HAP-1 (cell line): ENCODE results near the gene EFHC2.

ENCODE experiments used
- DNase-seq, 2 experiments: peaks; one replicate each; pipeline ENCODE4 v3.0.0-alpha.2; 2016 to 2020; ENCODE audit warnings: low spot score in 2 of 2
- H3K27me3 ChIP-seq: fragments of 250-450 bp; sonication (Bioruptor Pico); 2 replicates; pipeline ENCODE4 v1.5.1; 2020; ENCODE audit warnings: low read depth, mild to moderate bottlenecking, moderate library complexity
- H3K36me3 ChIP-seq: fragments of 250-450 bp; sonication (Bioruptor Pico); replicated peaks from 2 replicates; pipeline ENCODE4 v1.5.1; 2020; ENCODE audit warnings: mild to moderate bottlenecking
- H3K4me1 ChIP-seq: fragments of 250-450 bp; sonication (Bioruptor Pico); 2 replicates; pipeline ENCODE4 v1.5.1; 2020; ENCODE audit warnings: mild to moderate bottlenecking
- H3K4me3 ChIP-seq: fragments of 250-450 bp; sonication (Bioruptor Pico); 2 replicates; pipeline ENCODE4 v1.5.1; 2020; ENCODE audit warnings: mild to moderate bottlenecking, moderate library complexity
- H3K9me3 ChIP-seq: fragments of 250-450 bp; sonication (Bioruptor Pico); 2 replicates; pipeline ENCODE4 v1.5.1; 2020; ENCODE audit warnings: mild to moderate bottlenecking, moderate library complexity
- in situ Hi-C: fragments of 300-500 bp; cut with MboI; formaldehyde crosslinking; loops from 3 replicates; pipeline ENCODE4 v1.14.3; 2020; ENCODE audit warnings: low sequenced_read_pairs, inconsistent platforms, mixed read lengths

EFHC2 gene, protein sequence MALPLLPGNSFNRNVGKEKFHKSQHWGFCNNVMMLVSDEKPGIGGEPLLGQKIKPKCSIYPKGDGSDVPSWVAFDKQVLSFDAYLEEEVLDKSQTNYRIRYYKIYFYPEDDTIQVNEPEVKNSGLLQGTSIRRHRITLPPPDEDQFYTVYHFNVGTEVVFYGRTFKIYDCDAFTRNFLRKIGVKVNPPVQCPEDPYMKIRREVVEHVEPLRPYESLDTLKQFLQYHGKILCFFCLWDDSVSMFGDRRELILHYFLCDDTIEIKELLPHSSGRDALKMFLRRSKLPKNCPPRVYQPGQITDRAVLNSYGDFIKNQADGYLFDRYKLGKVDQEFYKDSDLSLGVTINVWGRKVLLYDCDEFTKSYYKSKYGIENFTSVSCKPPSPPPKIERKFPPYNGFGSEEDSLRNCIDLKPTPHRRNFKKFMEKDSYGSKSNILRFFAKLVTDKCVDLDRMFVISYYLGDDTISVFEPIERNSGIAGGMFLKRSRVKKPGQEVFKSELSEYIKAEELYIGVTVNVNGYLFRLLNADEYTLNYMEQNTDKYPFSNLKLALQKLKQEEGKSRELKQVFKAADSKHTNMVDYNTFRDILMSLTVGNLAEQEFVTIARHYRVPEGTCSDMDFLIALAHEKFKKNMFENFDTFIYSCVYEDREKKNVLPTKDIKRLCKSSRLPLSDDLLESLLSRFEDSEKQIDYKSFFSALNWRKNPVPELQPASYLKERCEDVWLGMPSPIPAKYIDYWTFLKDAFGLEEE

DNA sequence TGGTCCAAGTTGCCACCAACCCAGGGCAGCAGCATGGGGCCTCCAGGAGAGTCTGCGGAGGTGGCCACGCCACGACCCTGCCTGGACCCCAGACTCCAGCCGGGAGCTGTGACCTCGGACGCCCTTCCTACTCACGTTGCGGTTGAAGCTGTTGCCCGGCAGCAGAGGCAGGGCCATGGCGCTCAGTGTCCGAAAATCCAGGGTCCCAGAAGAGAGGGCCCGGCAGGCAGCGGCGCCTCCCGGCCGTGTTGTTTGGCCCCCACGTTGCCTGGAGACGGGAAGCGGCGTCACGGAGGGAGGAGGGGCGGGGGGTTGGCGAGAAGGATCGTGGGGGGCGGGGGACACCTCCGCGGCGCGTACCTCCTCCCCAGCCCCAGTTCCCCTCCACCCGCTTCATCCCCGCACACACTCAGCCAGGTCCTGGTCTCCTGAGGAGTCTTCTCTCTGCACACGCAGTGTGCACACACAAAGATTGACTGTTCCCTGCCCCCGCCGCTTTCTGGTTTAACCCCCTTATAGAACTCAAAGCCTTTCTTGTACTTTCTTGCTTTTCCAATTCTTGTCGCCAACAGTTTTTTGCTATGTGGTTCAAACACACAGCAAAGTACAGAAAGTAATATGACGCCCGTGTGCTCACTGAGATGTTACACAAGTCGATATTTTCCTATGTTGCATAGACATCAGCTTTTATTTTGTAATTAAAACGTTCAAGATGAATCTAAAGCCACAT, at the start of gene EFHC2:
Gene EFHC2 (minus strand): TSS at position 261 of the 730 bp plus-strand sequence. CDS start 84 bp downstream, at position 177.
- Histone ChIP-seq H3K4me1 (peaks cover 30% of the 10 kb centered on the region), H3K36me3 (no peaks in the 10 kb centered on the region), H3K27me3 (no peaks in the 10 kb centered on the region), H3K4me3 (peak within 1 kb of the TSS; percentile 33), H3K9me3 (no peaks in the 10 kb centered on the region)
- peak in 1 of 2 experiments; percentile 74 for DNase-seq
- in situ Hi-C loops = no loop called here

DNA sequence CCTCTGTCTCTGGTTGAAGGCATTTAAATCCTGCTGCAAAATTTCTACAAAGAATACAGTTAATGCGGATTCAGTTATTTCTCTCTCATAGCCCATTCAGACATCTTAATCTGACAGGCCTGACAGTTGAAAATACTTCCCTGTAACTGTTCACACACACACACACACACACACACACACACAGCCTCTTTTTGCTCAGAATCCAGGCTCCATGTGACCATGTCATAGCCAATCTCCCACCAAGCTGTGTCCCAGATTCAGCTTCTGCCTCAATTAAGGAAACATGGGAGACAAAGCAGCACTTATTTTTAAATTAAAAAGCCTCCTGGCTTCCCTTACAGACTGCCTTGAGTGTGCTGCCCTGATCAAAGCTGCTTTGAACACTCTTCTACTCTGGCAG, 49.3 kb upstream of the EFHC2 start:
- H3K36me3 ChIP-seq = no peaks in the 10 kb centered on the region

DNA sequence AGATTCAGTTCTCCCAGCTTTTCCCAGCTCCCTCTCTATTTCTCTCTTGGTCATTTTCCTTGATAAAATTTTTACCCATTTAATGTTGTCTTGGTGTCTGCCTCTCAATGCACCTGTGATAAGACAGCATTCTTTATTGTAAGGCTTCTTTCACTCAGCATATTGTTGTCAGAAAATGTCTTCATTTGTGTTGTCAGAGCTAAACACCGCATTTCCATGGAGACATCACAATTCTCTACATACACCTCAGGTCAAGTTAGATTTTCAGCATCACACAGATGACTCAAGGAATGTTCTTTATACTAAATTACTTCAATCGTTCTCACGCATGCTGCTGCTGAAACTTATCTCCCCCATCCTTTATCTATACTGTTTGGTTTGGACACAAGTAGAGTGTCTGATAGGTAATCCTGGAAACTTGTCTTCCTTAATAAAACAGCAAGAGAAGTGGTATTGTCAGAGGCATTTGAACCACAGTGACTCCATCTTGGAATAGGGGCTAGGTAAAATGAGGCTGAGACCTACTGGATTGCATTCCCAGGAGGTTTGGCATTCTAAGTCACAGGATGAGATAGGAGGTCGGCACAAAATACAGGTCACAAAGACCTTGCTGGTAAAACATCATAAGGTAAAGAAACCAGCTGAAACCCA, 41.3 kb upstream of the EFHC2 start:
- H3K4me3 ChIP-seq = no peak overlapping the region
- in situ Hi-C loops = no loop called here
- no peaks in the 10 kb centered on the region for H3K27me3 ChIP-seq
- peaks cover 5% of the 10 kb centered on the region for H3K4me1 ChIP-seq
- H3K36me3 ChIP-seq = no peaks in the 10 kb centered on the region
- H3K9me3 ChIP-seq = no peaks in the 10 kb centered on the region
- DNase-seq = no peak

More for the DNA sequence above, 49.3 kb upstream of the EFHC2 start:
- H3K4me1 ChIP-seq = no peaks in the 10 kb centered on the region
- in situ Hi-C loops = no loop called here
- no peaks in the 10 kb centered on the region for H3K27me3 ChIP-seq
- H3K9me3 ChIP-seq = no peaks in the 10 kb centered on the region
- H3K4me3 ChIP-seq = no peak overlapping the region
- no peak for DNase-seq

DNA sequence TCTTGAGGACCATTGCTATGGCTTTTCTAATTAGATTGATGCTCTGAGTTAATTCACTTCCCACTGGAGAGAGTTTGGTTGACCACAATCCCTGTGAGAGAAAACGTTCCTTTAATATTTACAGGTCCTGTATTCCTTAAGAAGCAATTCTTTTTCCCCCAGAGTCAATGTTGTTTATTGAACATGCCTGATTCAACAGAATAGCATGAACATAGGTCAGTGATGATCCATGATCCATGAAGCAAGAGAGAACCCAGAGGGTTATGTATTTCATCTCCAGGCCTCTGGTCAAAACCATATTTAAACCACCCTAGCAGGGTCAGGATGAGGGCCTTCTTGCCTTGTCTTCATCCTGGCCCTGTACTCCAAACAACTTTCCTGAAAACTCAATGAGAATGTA, 39.4 kb upstream of the EFHC2 start:
- H3K4me1 ChIP-seq = peaks cover 5% of the 10 kb centered on the region
- no peaks in the 10 kb centered on the region for H3K36me3 ChIP-seq
- H3K9me3 ChIP-seq = no peaks in the 10 kb centered on the region
- no peak for DNase-seq
- H3K4me3 ChIP-seq = no peak overlapping the region
- in situ Hi-C loops = no loop called here
- no peaks in the 10 kb centered on the region for H3K27me3 ChIP-seq

DNA sequence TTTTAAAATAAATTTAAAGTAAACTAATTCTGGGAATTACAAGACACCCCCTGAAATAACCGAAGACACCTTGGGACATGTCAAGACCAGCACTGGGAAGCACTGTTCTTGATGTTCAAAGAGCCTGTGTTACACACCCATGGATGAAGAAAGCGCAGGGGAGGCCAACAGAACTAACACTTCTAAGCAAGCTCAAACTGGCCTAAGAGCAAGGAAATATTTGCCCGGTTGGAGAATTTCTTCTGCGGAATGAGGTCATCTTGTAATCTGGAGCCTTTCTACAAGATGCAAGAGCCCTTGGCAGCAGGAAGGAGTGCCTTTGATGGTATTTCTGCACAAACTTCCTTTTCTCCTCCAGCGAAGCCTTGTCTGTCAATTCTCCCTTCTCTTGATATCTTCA, 9.3 kb upstream of the EFHC2 start:
- H3K27me3 ChIP-seq = no peaks in the 10 kb centered on the region
- H3K36me3 ChIP-seq = no peaks in the 10 kb centered on the region
- H3K4me3 ChIP-seq = no peak overlapping the region
- peaks cover 9% of the 10 kb centered on the region for H3K4me1 ChIP-seq
- H3K9me3 ChIP-seq = no peaks in the 10 kb centered on the region
- in situ Hi-C loops = no loop called here
- no peak for DNase-seq

DNA sequence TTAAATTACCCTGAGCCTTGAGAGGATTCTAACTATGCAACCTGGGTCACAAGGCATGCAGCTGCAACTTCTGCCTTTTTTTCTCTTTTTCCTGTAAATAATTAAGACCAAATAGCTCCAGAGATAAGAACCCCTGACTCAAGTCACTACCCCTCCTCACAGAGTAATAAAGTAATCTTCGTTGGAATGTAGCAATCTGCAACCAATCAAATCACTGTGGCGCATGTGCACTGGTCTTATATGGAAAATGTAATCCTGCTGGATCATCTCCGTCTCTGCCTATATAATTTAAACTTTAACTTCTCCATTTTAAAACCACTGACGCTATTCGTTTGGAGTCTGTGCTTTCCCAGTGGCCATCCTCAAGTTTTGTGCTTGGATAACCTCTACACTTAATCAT, 6.1 kb upstream of the EFHC2 start:
- Histone ChIP-seq H3K36me3 (no peaks in the 10 kb centered on the region), H3K9me3 (no peaks in the 10 kb centered on the region), H3K4me1 (peaks cover 17% of the 10 kb centered on the region), H3K27me3 (no peaks in the 10 kb centered on the region), H3K4me3 (no peak overlapping the region)
- in situ Hi-C loops = no loop called here
- DNase-seq = no peak

DNA sequence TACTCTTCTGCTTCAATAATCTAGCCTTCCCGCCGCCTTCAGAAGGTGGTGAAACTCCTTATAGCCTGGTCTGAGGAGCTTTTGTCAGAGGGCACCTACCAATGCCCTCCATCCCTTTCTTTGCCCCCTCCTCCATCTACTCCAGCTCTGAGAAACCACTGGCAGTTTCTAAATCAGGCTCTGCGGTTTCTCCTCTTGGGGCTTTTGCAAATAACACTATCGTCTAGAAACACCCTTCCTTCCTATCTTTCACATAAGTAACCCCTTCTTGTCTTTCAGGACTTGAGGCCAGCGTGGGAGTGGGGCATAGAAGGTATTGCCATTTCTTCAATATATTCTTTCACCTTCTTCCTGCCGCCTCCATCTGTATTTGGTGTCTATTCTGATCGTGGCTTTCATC, 1.2 kb upstream of the EFHC2 start:
- no peak overlapping the region for H3K4me3 ChIP-seq
- H3K9me3 ChIP-seq = no peaks in the 10 kb centered on the region
- DNase-seq = peak; percentile 10 to 12
- in situ Hi-C loops = no loop called here
- H3K27me3 ChIP-seq = no peaks in the 10 kb centered on the region
- peaks cover 27% of the 10 kb centered on the region for H3K4me1 ChIP-seq
- no peaks in the 10 kb centered on the region for H3K36me3 ChIP-seq

DNA sequence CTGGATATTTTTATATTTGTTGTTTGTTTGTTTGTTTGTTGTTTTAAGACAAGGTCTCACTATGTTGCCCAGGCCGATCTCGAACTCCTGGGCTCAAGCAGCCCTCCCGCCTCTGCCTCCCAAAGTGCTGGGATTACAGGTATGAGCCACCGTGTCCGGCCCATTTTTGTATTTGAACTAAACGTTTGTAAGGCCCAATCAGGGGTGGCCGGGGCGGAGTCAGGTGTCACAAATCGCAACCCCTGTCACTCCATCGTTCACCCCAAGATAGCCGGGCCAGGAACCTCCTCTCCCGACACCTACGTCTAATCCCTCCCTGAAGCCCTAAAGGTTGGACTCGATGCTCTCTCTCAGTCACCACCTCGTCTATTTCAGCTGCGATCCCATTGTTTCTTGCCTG, 722 bp upstream of the EFHC2 start:
- H3K27me3 ChIP-seq = no peaks in the 10 kb centered on the region
- no peak overlapping the region; the same call in 1 of the 2 replicates for H3K4me3 ChIP-seq
- in situ Hi-C loops = no loop called here
- H3K36me3 ChIP-seq = no peaks in the 10 kb centered on the region
- H3K9me3 ChIP-seq = no peaks in the 10 kb centered on the region
- H3K4me1 ChIP-seq = peaks cover 30% of the 10 kb centered on the region
- DNase-seq = peak in 1 of 2 experiments; percentile 61

DNA sequence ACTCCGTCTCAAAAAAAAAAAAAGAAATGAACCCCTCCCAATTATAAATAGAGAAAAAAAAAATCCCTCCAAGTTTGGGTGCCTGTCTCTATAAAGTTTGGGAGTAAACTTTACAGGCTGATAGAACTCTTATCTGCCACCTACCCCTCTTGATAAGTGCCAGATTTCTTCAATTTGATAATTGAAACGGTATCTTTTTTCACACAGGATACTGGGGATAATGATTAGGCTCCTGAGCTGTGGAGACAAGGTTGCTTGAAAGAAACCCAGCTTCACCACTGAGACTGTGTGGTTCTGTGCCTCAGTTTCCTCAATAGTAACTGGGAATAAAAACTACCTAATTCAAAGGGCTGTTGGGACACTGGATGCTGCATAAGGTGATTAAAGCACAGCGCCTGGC, 606 bp downstream of the EFHC2 start:
- Histone ChIP-seq H3K27me3 (no peaks in the 10 kb centered on the region), H3K9me3 (no peaks in the 10 kb centered on the region), H3K4me3 (peak overlapping the region; percentile 33), H3K4me1 (peaks cover 30% of the 10 kb centered on the region), H3K36me3 (no peaks in the 10 kb centered on the region)
- DNase-seq = no peak
- in situ Hi-C loops = no loop called here

DNA sequence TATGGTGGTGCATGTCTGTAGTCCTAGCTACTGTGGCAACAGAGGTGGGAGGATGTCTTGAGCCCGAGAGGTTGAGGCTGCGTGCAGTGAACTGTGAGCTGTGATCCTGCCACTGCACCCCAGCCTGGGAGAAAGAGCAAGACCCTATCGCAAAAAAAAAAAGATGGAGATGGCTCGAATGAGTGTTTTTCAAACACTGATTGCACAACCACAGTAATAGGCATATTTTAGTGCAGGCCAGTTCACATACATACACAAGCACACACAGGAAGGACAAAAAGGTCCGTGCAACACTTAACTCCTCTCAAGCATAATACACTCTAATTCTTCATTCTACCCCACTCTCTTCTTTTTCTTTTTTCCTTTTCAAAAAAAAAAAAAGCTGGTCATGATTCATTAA, 5.1 kb downstream of the EFHC2 start:
- no peaks in the 10 kb centered on the region for H3K36me3 ChIP-seq

DNA sequence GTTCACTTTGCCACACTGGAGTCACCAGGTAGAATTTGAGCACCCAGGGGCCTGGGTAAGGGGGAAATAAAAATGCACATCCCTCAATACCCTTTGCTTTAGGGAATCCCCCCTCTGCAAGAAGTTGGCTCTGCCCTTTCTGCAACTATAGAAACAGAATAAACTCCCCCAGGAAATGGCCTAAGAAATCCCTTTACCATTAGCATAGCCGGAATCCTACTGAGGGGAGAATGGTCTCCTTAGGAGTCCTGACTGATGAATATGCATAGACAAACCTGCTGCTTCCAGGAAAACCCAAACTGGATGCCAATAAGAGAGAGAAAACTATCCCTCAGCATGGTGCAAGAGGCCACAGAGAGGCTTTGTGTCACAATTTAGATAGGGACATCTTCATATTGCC, 11.0 kb downstream of the EFHC2 start:
- no peaks in the 10 kb centered on the region for H3K36me3 ChIP-seq
- H3K9me3 ChIP-seq = no peaks in the 10 kb centered on the region
- H3K4me3 ChIP-seq = no peak overlapping the region
- DNase-seq = no peak
- H3K4me1 ChIP-seq = no peaks in the 10 kb centered on the region
- in situ Hi-C loops = no loop called here
- H3K27me3 ChIP-seq = no peaks in the 10 kb centered on the region

More for the DNA sequence above, 5.1 kb downstream of the EFHC2 start:
- in situ Hi-C loops = no loop called here
- H3K4me3 ChIP-seq = no peak overlapping the region
- DNase-seq = no peak
- peaks cover 12% of the 10 kb centered on the region for H3K4me1 ChIP-seq
- no peaks in the 10 kb centered on the region for H3K27me3 ChIP-seq
- H3K9me3 ChIP-seq = no peaks in the 10 kb centered on the region

DNA sequence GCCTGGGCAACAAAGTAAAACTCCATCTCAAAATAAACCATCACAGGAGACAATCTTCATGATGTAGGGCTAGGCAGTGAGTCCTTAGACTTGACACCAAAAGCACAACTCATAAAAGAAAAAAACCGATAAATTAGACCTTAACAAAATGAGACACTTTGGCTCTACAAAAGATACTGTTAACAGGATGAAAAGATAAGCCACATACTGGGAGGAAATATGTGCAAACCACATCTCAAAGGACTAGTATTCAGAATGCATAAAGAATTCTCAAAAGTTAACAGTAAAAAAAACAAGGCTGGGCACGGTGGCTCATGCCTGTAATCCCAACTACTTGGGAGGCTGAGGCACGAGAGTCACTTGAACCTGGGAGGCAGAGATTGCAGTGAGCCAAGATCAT, 13.2 kb downstream of the EFHC2 start:
- Histone ChIP-seq H3K4me1 (no peaks in the 10 kb centered on the region), H3K36me3 (no peaks in the 10 kb centered on the region), H3K9me3 (no peaks in the 10 kb centered on the region), H3K4me3 (no peak overlapping the region), H3K27me3 (no peaks in the 10 kb centered on the region)
- DNase-seq = no peak
- in situ Hi-C loops = no loop called here

DNA sequence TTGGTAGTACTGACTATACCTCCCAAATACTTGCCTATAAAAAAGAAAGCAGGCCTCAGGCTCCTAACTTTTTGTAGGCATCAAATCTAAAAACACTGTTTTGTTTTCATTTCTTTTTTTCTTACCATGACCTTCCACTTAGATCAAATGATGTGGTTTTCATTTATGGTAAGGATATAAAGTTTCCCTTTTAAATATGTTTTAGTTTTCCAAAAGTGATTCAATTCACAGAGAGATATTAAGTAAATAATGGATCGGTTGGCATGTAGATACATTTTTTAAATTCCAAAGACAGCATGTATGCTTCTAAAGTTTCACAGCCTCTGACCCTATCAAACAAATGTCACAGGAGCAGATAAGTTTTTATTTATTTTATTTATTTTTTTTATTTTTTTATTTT, 23.9 kb downstream of the EFHC2 start:
- DNase-seq = no peak
- in situ Hi-C loops = no loop called here
- Histone ChIP-seq H3K4me1 (peaks cover 9% of the 10 kb centered on the region), H3K27me3 (no peaks in the 10 kb centered on the region), H3K4me3 (no peak overlapping the region), H3K36me3 (no peaks in the 10 kb centered on the region), H3K9me3 (no peaks in the 10 kb centered on the region)
